Upper lobe of left lung (tissue), 6 donors: ENCODE data around the gene PRAMEF4. TPM values are rescaled to one million over a fixed set of nuclear protein-coding genes. Genes with fewer than 3 reads are reported as not detected.
"Not testable (repeated sequence)": the region's sequence is repeated elsewhere in the genome, so short reads cannot be mapped to it uniquely, and the experiment has no call there.

Experiments used
- ATAC-seq, 2 donors: fragments of 200-7000 bp; cut with Tn5 transposase; one replicate each; pipeline ENCODE4 v1.9.1; 2022; ENCODE audit warnings: mild to moderate bottlenecking in 2 of 2, moderate library complexity in 2 of 2; ENCODE audit not compliant: low FRiP score in 2 of 2
- DNase-seq, 2 donors: peaks; one replicate each; pipeline ENCODE4 v3.0.0-alpha.2; 2019 to 2020
- H3K27ac ChIP-seq, 4 donors: fragments of 200-600 bp; sonication (generic); one replicate each; pipeline ENCODE4 v1.5.1; 2016 to 2019
- H3K27me3 ChIP-seq, 4 donors: fragments of 200-600 bp; sonication (generic); one replicate each; pipeline ENCODE4 v1.5.1; 2017 to 2019
- H3K36me3 ChIP-seq, 4 donors: fragments of 200-600 bp; sonication (generic); one replicate each; pipeline ENCODE4 v1.5.1; 2016 to 2019
- H3K4me1 ChIP-seq, 4 donors: fragments of 200-600 bp; sonication (generic); one replicate each; pipeline ENCODE4 v1.5.1; 2018 to 2019
- H3K4me3 ChIP-seq, 4 donors: fragments of 200-600 bp; sonication (generic); one replicate each; pipeline ENCODE4 v1.5.1; 2017 to 2019; ENCODE audit warnings: mild to moderate bottlenecking in 2 of 4, moderate library complexity in 1 of 4
- H3K9me3 ChIP-seq, 4 donors: fragments of 200-600 bp; sonication (generic); one replicate each; pipeline ENCODE4 v1.5.1; 2018 to 2019
- EP300 ChIP-seq, 4 donors: sonication (generic); formaldehyde crosslinking; IDR thresholded peaks; one replicate each; pipeline ENCODE4 v1.5.1; 2017; ENCODE audit warnings: antibody characterized with exemption in 4 of 4, control low read depth in 2 of 4
- POLR2A ChIP-seq, 4 donors: fragments of 450-650 bp; IDR thresholded peaks; one replicate each; pipeline ENCODE4 v1.5.1; 2016 to 2017; ENCODE audit warnings: antibody characterized with exemption in 4 of 4, mild to moderate bottlenecking in 2 of 4
- POLR2AphosphoS5 ChIP-seq, 2 donors: sonication (generic); formaldehyde crosslinking; IDR thresholded peaks; one replicate each; pipeline ENCODE4 v1.5.1; 2017; ENCODE audit warnings: antibody characterized with exemption in 2 of 2
- whole genome bisulfite sequencing, 2 donors: methylation state at CpG; one replicate each; pipeline ENCODE4 v1.1.5; 2017 to 2018; 5-methylcytosine and 5-hydroxymethylcytosine counted together
- small RNA-seq, 4 donors: library from RNA; depleted of rRNA; stranded (forward); fragments of <200 nt; gene quantifications; one replicate each; pipeline ENCODE3, GENCODE V24; 2016
- total RNA-seq, 6 donors: library from RNA; depleted of rRNA in 4 of 6; stranded (reverse); fragments of >200 nt in 4 of 6; gene quantifications; one replicate each; pipeline versions ENCODE4 v1.1.0 to v1.2.1, GENCODE V29; 2016 to 2021
- TF ChIP-seq, protein P1 (sequence below), 6 experiments: fragments of 450-650 bp in 4 of 6; fragments of 200-600 bp in 2 of 6; sonication (generic) in 2 of 6; IDR thresholded peaks; one replicate each; pipeline ENCODE4 v1.5.1; 2016 to 2019; ENCODE audit warnings: antibody characterized with exemption in 6 of 6
- donor health status: DM: no; HTN: no; CAD: no; lungs with moderate emphysema.
- donor health status: DM: no; HTN: yes; CAD: no; lungs with severe emphysema.

The PRAMEF4 gene
- total RNA-seq, 6 donors from 2014 or later = not detected

DNA sequence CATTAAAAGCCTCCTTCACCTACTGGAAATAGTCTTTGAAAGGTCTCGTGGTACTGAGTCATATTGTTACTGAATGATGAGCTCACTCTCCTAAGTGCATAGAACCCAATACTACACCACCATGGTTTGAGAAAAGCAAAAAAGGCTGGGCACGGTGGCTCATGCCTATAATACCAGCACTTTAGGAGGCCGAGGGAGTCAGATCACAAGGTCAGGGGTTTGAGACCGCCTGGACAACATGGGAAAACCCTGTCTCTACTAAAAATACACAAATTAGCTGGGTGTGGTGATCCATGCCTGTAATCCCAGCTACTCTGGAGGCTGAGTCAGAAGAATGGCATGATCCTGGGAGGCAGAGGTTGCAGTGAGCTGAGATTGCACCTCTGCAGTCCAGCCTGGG lies 34.2 kb downstream of the PRAMEF4 start:
- no peaks in the 10 kb centered on the region for H3K36me3 ChIP-seq
- TF ChIP-seq POLR2AphosphoS5 (IDR thresholded peaks at IDR 0.05) = no peak
- no peak for TF ChIP-seq EP300 (IDR thresholded peaks at IDR 0.05)
- TF ChIP-seq, protein P1, sequence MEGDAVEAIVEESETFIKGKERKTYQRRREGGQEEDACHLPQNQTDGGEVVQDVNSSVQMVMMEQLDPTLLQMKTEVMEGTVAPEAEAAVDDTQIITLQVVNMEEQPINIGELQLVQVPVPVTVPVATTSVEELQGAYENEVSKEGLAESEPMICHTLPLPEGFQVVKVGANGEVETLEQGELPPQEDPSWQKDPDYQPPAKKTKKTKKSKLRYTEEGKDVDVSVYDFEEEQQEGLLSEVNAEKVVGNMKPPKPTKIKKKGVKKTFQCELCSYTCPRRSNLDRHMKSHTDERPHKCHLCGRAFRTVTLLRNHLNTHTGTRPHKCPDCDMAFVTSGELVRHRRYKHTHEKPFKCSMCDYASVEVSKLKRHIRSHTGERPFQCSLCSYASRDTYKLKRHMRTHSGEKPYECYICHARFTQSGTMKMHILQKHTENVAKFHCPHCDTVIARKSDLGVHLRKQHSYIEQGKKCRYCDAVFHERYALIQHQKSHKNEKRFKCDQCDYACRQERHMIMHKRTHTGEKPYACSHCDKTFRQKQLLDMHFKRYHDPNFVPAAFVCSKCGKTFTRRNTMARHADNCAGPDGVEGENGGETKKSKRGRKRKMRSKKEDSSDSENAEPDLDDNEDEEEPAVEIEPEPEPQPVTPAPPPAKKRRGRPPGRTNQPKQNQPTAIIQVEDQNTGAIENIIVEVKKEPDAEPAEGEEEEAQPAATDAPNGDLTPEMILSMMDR (IDR thresholded peaks at IDR 0.05) = no peak
- TF ChIP-seq POLR2A (IDR thresholded peaks at IDR 0.05) = no peak
- H3K27ac ChIP-seq = no peak overlapping the region
- H3K9me3 ChIP-seq = no peaks in the 10 kb centered on the region
- 73 to 74% methylated on average over 4 of the region's 4 CpGs for WGBS, 2 donors
- no peak for DNase-seq
- H3K27me3 ChIP-seq = no peaks in the 10 kb centered on the region
- H3K4me1 ChIP-seq = no peaks in the 10 kb centered on the region
- no peak overlapping the region for H3K4me3 ChIP-seq
- ATAC-seq = no peak

DNA sequence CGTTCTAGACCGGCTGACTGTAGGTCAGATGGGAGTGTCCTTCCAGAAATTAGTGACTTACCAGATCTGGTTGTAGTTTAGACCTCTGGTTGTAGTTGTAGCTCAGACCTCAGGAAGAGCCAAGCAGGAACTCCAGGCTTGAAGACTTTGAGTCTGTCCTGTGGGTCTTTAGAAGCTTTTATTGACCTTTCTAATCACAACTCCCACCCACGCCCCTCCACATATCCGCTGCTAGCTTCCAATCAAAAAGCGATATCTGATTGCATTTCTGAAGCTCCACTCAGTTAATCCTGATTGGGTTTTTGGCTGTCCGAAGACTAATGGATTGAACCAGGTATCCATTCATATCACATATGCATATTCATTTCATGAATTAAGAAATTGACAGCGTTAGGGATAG lies 37.4 kb downstream of the PRAMEF4 start, which contains the start of gene HNRNPCL1:
Gene HNRNPCL1, minus strand, starts transcription at position 101 of the 400 bp plus-strand sequence. CDS start 431 bp downstream, outside the sequence.
- ATAC-seq = not testable (repeated sequence)

DNA sequence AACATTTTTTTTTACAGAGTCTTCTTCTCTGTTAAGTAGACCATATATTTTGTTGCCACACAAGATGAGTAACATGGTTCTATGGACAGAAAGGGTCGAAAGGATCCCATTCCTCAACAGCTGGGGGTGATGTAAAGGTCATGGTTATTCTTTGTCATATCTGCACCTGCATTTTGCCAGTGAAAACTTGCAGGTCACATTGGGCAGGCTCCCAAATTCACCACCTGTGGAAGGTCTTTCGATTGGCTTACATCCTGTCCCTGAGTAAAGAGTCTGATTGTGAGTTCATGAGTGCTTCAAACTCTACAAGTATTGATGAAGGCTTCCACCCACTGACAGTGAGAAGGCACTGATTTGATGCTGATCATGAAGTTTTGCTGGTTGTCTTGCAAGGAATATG lies 52.8 kb downstream of the PRAMEF4 start:
- not testable (repeated sequence) for H3K36me3 ChIP-seq, H3K4me1 ChIP-seq, ATAC-seq, H3K4me3 ChIP-seq, H3K27me3 ChIP-seq, H3K9me3 ChIP-seq, H3K27ac ChIP-seq, DNase-seq
- 27 to 75% methylated on average over 1 to 2 of the region's 2 CpGs for WGBS, 2 donors

More for the DNA sequence above, 37.4 kb downstream of the PRAMEF4 start, which contains the start of gene HNRNPCL1:
- not testable (repeated sequence) for DNase-seq, H3K27me3 ChIP-seq, H3K9me3 ChIP-seq, H3K36me3 ChIP-seq, H3K4me1 ChIP-seq, H3K27ac ChIP-seq, H3K4me3 ChIP-seq
- WGBS, 2 donors = 89 to 90% methylated on average over 7 of the region's 7 CpGs

DNA sequence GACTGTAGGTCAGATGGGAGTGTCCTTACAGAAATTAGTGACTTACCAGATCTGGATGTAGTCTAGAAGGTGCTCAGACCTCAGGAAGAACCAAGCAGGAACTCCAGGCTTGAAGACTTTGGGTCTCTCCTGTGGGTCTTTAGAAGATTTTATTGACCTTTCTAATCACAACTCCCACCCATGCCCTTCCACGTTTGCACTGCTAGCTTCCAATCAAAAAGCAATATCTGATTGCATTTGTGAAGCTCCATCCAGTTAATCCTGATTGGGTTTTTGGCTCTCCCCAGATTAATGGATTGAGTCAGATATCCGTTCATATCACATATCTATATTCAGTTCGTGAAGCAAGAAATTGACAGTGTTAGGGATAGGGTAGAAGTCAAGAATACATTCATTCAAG lies 54.7 kb downstream of the PRAMEF4 start, which contains the start of gene PRAMEF11:
Gene PRAMEF11, minus strand, starts transcription at position 101 of the 400 bp plus-strand sequence. CDS start 2,621 bp downstream, outside the sequence.
- not testable (repeated sequence) for H3K36me3 ChIP-seq, H3K27ac ChIP-seq, ATAC-seq, H3K9me3 ChIP-seq, H3K4me3 ChIP-seq, H3K27me3 ChIP-seq, H3K4me1 ChIP-seq, DNase-seq
- whole genome bisulfite sequencing, 2 donors = 66 to 71% methylated on average over 3 of the region's 3 CpGs

Small RNA genes lying within 50 kb of the gene (small RNA-seq; reads per million reads assigned to genes)
- gene RNU6-1072P = 0 reads per million in 4 donors

Other genes starting within 250 kb of the PRAMEF4 start
- not detected for gene AADACL4, start 242.1 kb downstream of the PRAMEF4 start, total RNA-seq
- gene AADACL3, start 170.1 kb downstream of the PRAMEF4 start, total RNA-seq = not detected
- gene CFAP107, start 140.0 kb downstream of the PRAMEF4 start, total RNA-seq = 1 to 10 TPM in 4 of 6 donors, under 1 TPM in 1, not detected in 1; 0.76 to 6.2 (median 3.4) TPM
- not detected for gene PRAMEF12, start 112.5 kb downstream of the PRAMEF4 start, total RNA-seq
- not detected for gene PRAMEF1, start 94.8 kb downstream of the PRAMEF4 start, total RNA-seq
- gene PRAMEF11, start 54.8 kb downstream of the PRAMEF4 start, total RNA-seq = not detected
- gene HNRNPCL1, start 37.5 kb downstream of the PRAMEF4 start, total RNA-seq = not detected
- not detected for gene PRAMEF2, start 29.1 kb downstream of the PRAMEF4 start, total RNA-seq
- gene PRAMEF10, start 12.1 kb upstream of the PRAMEF4 start, total RNA-seq = not detected
- not detected for gene PRAMEF7, start 30.4 kb upstream of the PRAMEF4 start, total RNA-seq
- not detected for gene PRAMEF6, start 61.4 kb upstream of the PRAMEF4 start, total RNA-seq
- gene PRAMEF27, start 170.4 kb upstream of the PRAMEF4 start, total RNA-seq = not detected
- not detected for gene HNRNPCL3, start 174.6 kb upstream of the PRAMEF4 start, total RNA-seq
- gene PRAMEF25, start 184.6 kb upstream of the PRAMEF4 start, total RNA-seq = not detected
- gene HNRNPCL2, start 230.7 kb upstream of the PRAMEF4 start, total RNA-seq = not detected